ENCODE data around the gene FAM186B.

Gene FAM186B

DNA sequence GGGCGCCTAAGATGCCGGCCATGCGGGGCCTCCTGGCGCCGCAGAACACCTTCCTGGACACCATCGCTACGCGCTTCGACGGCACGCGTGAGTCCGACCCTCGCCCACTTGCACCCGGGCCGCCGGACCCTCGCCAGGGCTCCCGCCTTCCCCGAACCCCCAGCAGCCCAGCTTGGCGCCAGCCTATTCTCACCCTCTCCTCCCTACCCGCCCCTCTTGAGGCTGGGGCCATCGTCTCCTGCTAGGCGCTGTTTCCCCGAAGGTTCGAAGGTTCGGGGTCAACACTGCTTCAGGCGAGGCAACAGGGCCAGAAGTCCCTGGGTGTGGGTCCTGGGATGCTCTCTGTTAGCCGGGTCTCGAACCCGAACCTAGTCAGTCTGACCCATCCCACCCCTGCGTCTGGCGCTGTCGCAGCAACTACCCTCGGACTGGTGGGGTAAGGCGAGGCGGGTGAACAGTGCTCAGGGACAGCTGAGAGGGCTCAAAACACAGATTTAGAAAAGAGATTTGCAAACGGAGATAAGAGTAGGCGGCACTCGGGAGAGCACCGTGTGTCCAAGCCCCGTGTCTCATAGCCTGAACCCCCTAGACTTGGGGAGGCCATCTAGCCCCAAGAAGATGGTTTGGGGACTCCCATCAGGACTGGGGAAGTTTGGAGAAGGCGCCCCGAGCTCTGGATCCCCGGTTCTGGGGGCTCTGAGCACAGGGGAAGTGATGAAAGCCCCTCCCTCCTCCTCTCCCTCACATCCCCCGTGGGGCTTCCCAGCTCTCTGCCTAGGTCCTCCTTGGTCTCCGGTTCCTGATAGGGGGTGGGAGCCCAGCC lies 65.8 kb downstream of the FAM186B start:
- no peak for DNase-seq
- Histone ChIP-seq H3K9me3 (ENCODE audit: severe bottlenecking) (no peaks in the 10 kb centered on the region), H3K36me3 (no peaks in the 10 kb centered on the region), H3K27ac (no peak overlapping the region), H3K27me3 (ENCODE audit: insufficient read depth, low read depth, severe bottlenecking) (peaks cover 8% of the 10 kb centered on the region), H3K4me3 (ENCODE audit: low read depth, low read length) (peak overlapping the region; percentile 62)
- TF ChIP-seq, protein P1, sequence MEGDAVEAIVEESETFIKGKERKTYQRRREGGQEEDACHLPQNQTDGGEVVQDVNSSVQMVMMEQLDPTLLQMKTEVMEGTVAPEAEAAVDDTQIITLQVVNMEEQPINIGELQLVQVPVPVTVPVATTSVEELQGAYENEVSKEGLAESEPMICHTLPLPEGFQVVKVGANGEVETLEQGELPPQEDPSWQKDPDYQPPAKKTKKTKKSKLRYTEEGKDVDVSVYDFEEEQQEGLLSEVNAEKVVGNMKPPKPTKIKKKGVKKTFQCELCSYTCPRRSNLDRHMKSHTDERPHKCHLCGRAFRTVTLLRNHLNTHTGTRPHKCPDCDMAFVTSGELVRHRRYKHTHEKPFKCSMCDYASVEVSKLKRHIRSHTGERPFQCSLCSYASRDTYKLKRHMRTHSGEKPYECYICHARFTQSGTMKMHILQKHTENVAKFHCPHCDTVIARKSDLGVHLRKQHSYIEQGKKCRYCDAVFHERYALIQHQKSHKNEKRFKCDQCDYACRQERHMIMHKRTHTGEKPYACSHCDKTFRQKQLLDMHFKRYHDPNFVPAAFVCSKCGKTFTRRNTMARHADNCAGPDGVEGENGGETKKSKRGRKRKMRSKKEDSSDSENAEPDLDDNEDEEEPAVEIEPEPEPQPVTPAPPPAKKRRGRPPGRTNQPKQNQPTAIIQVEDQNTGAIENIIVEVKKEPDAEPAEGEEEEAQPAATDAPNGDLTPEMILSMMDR (IDR thresholded peaks at IDR 0.05; ENCODE audit: low read depth, low read length) = no peak

DNA sequence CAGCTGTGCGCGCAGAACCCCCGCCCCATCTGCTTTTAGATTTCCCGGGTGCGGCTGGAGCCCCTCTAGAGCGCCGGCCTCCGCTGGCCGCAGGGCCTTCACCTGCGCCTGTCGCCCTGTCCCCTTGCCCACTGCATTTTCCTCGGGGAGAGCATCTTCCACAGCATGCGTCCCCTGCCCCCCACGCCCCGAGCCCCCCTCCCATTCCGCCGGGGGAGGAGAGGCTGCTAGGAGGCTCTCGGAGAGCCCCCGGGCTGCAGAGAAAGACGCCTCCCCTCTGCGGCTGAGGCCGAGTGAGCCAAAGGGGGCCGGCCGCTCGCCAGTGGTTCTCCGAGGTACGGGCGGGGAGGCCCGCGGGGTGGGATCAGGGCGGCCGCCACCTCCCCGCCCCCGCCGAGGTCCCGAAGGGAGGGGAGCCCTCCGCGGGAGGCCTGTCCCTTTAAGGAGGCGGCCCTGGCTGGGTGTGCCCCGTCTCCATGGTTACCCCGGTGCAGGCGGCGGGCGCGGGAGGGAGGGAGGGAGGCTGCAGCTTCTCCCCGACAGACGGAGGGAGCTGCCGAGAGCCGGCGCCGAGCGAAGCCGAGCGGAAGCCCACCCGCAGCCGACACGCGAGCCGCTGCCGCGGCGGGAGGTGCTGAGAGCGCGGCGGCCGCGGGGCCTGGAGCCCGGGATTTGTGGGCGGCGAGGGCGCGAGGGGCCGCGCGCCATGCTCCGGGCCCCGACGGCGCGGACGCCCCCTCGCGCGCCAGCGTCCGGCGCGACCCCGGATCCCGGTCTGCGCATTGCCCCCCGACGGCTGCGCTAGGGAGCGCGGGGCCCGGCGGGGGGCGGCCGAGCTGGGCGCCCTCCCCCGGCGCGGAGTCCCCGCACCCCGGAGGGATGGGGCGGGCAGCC lies 66.7 kb downstream of the FAM186B start, which contains the start of gene KCNH3:
Gene KCNH3, plus strand, starts transcription at position 521 of the 894 bp plus-strand sequence. CDS start 387 bp downstream, outside the sequence.
- H3K27me3 ChIP-seq (ENCODE audit: insufficient read depth, low read depth, severe bottlenecking) = peaks cover 8% of the 10 kb centered on the region
- H3K9me3 ChIP-seq (ENCODE audit: severe bottlenecking) = no peaks in the 10 kb centered on the region
- peak within 1 kb of the TSS; percentile 62 for H3K4me3 ChIP-seq (ENCODE audit: low read depth, low read length)
- DNase-seq = peak; percentile 92
- H3K36me3 ChIP-seq = no peaks in the 10 kb centered on the region
- H3K27ac ChIP-seq = no peak within 1 kb of the TSS
- TF ChIP-seq, protein P1 (IDR thresholded peaks at IDR 0.05; ENCODE audit: low read depth, low read length) = no peak

DNA sequence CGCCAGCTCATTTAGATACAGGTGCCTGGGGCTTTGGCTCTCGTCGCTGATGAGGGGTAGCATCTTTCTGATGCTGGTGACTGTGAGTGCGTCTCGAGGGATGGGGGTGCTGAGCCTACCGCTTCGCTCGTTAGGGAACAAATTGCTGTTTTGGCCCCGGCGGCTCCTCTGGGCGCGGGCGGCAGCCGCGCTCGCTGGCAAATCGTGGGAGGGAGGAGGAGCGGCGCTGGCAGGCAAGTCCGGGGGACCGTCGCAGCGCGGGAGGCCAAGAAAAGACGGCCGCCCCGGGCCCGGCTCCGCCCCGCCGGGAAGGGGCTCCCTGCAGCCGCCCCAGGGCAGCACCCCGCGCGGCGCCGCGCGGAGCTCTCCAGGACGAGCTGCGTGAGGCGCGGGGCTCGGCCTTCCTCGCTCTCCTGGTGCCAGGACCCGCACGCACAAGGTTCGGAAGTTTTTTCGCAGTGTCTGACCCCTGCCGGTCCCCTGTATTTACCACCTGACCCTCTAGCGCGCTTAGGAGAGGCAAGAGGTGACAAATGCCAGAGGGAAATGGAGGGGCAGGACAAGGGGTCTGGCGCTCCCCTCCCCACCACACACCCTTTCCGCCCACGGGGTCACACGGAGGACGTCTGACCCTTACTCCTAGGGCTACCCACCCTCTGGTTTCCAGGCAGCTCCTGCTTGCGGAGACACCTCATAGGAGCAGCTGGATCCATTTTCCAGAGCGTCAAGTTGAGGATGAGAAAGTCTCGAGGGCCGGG lies 67.5 kb downstream of the FAM186B start:
- TF ChIP-seq, protein P1 (IDR thresholded peaks at IDR 0.05; ENCODE audit: low read depth, low read length) = 0 out of 2 replicates have a peak, but pooled peaks have one; percentile 37
- H3K36me3 ChIP-seq = no peaks in the 10 kb centered on the region
- no peak overlapping the region for H3K27ac ChIP-seq
- H3K27me3 ChIP-seq (ENCODE audit: insufficient read depth, low read depth, severe bottlenecking) = peaks cover 8% of the 10 kb centered on the region
- H3K4me3 ChIP-seq (ENCODE audit: low read depth, low read length) = peak overlapping the region; percentile 62
- H3K9me3 ChIP-seq (ENCODE audit: severe bottlenecking) = no peaks in the 10 kb centered on the region
- DNase-seq = no peak

Data from WERI-Rb-1 (cell line).